ENCODE results near the gene CEP76.

DNA sequence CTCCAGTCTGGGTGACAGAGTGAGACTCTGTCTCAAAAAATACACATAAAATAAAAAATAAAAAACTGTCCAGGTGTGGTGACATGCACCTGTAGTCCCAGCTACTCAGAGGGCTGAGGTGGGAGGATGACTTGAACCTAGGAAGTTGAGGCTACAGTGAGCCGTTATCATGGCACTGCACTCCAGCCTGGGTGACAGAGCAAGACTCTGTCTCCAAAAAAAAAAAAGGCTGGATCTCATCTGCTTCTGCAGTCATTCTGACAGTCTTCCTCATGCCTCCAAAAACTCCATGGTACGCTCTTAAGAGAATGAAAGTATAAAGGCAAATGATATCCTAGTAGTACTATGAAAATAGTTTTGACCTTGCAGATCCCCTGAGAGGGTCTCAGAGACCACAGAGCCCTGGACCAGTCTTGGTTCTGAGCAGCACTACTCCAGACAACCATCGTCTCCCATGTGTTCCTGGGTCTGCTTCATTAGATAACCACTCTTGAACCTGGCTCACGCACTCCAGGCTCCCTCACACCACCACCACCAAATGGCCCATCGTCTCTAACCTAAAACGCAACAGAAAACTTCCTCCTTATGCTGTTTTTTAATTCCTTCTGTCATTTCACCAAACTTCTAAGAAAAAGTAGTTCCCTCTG lies 70.6 kb downstream of the CEP76 start:
- TF ChIP-seq GATA2 (IDR thresholded peaks at IDR 0.05; ENCODE audit: insufficient read depth, insufficient read length, low read depth, low read length) (no peak), JUN (IDR thresholded peaks at IDR 0.05; ENCODE audit: borderline replicate concordance, insufficient read depth, insufficient read length, low read depth) (no peak)
- TF ChIP-seq, protein P1, sequence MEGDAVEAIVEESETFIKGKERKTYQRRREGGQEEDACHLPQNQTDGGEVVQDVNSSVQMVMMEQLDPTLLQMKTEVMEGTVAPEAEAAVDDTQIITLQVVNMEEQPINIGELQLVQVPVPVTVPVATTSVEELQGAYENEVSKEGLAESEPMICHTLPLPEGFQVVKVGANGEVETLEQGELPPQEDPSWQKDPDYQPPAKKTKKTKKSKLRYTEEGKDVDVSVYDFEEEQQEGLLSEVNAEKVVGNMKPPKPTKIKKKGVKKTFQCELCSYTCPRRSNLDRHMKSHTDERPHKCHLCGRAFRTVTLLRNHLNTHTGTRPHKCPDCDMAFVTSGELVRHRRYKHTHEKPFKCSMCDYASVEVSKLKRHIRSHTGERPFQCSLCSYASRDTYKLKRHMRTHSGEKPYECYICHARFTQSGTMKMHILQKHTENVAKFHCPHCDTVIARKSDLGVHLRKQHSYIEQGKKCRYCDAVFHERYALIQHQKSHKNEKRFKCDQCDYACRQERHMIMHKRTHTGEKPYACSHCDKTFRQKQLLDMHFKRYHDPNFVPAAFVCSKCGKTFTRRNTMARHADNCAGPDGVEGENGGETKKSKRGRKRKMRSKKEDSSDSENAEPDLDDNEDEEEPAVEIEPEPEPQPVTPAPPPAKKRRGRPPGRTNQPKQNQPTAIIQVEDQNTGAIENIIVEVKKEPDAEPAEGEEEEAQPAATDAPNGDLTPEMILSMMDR (IDR thresholded peaks at IDR 0.05; ENCODE audit: extremely low read depth in 1 of 2, insufficient read depth in 1 of 2, low read depth in 1 of 2, low read length in 2 of 2), result no peak

All from endothelial cell of umbilical vein (primary cell).